Osteocyte (in vitro differentiated cells): ENCODE measurements around the gene TEAD2. TPM values are rescaled to one million over a fixed set of nuclear protein-coding genes. Genes with fewer than 3 reads are reported as not detected.
"Not testable (repeated sequence)": the region's sequence is repeated elsewhere in the genome, so short reads cannot be mapped to it uniquely, and the experiment has no call there.

Experiments used
- DNase-seq: peaks from one replicate; pipeline ENCODE4 v3.0.0; 2021; ENCODE audit warnings: mixed read lengths; ENCODE audit not compliant: unreplicated experiment; ENCODE audit errors: extremely low spot score
- H3K27ac Mint-ChIP-seq: one replicate; pipeline ENCODE4 v1.8.0; 2021; ENCODE audit warnings: mild to moderate bottlenecking, mixed read lengths; ENCODE audit not compliant: unreplicated experiment
- H3K27me3 Mint-ChIP-seq: one replicate; pipeline ENCODE4 v1.8.0; 2021; ENCODE audit warnings: mixed read lengths; ENCODE audit not compliant: unreplicated experiment
- H3K36me3 Mint-ChIP-seq: one replicate; pipeline ENCODE4 v1.8.0; 2021; ENCODE audit warnings: mixed read lengths; ENCODE audit not compliant: unreplicated experiment
- H3K4me1 Mint-ChIP-seq: one replicate; pipeline ENCODE4 v1.8.0; 2021; ENCODE audit warnings: mixed read lengths; ENCODE audit not compliant: unreplicated experiment
- H3K4me3 Mint-ChIP-seq: one replicate; pipeline ENCODE4 v1.8.0; 2021; ENCODE audit warnings: mild to moderate bottlenecking, moderate library complexity, mixed read lengths; ENCODE audit not compliant: unreplicated experiment
- H3K9me3 Mint-ChIP-seq: one replicate; pipeline ENCODE4 v1.8.0; 2021; ENCODE audit warnings: mixed read lengths; ENCODE audit not compliant: unreplicated experiment
- microRNA-seq: library from miRNA; unstranded; fragments of <30 nt; microRNA quantifications from one replicate; pipeline ENCODE4 v1.1.0, GENCODE V29; 2020; ENCODE audit not compliant: unreplicated experiment
- total RNA-seq: library from RNA; stranded (reverse); gene quantifications from 2 replicates; pipeline ENCODE4 v1.2.1, GENCODE V29; 2021
- TF ChIP-seq, protein P1 (sequence below): fragments of 200-600 bp; sonication (generic); IDR thresholded peaks from 2 replicates; pipeline ENCODE4 v1.5.0; 2021; ENCODE audit warnings: antibody characterized with exemption, mild to moderate bottlenecking, moderate library complexity

TEAD2 gene
- total RNA-seq, 1 donor from 2014 or later, result 98.0 TPM

GRCh38 chr19:49301165-49301865 is 60.9 kb downstream of the TEAD2 start:
- no peak overlapping the region for H3K27ac Mint-ChIP-seq
- TF ChIP-seq, protein P1, sequence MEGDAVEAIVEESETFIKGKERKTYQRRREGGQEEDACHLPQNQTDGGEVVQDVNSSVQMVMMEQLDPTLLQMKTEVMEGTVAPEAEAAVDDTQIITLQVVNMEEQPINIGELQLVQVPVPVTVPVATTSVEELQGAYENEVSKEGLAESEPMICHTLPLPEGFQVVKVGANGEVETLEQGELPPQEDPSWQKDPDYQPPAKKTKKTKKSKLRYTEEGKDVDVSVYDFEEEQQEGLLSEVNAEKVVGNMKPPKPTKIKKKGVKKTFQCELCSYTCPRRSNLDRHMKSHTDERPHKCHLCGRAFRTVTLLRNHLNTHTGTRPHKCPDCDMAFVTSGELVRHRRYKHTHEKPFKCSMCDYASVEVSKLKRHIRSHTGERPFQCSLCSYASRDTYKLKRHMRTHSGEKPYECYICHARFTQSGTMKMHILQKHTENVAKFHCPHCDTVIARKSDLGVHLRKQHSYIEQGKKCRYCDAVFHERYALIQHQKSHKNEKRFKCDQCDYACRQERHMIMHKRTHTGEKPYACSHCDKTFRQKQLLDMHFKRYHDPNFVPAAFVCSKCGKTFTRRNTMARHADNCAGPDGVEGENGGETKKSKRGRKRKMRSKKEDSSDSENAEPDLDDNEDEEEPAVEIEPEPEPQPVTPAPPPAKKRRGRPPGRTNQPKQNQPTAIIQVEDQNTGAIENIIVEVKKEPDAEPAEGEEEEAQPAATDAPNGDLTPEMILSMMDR, result peak; percentile 73
- peaks cover 14% of the 10 kb centered on the region for H3K9me3 Mint-ChIP-seq
- H3K27me3 Mint-ChIP-seq, result no peaks in the 10 kb centered on the region
- peaks cover 10% of the 10 kb centered on the region for H3K36me3 Mint-ChIP-seq
- DNase-seq, result peak; percentile 85
- peaks cover 8% of the 10 kb centered on the region for H3K4me1 Mint-ChIP-seq
- H3K4me3 Mint-ChIP-seq, result no peak overlapping the region

GRCh38 chr19:49298653-49299052 is 63.6 kb downstream of the TEAD2 start:
- peaks cover 10% of the 10 kb centered on the region for H3K9me3 Mint-ChIP-seq
- H3K27me3 Mint-ChIP-seq, H3K4me3 Mint-ChIP-seq, H3K27ac Mint-ChIP-seq, H3K4me1 Mint-ChIP-seq: not testable (repeated sequence)
- peaks cover 11% of the 10 kb centered on the region for H3K36me3 Mint-ChIP-seq
- DNase-seq, result peak; percentile 21

GRCh38 chr19:49297403-49297802 is 64.8 kb downstream of the TEAD2 start:
- no peak for DNase-seq

DNA sequence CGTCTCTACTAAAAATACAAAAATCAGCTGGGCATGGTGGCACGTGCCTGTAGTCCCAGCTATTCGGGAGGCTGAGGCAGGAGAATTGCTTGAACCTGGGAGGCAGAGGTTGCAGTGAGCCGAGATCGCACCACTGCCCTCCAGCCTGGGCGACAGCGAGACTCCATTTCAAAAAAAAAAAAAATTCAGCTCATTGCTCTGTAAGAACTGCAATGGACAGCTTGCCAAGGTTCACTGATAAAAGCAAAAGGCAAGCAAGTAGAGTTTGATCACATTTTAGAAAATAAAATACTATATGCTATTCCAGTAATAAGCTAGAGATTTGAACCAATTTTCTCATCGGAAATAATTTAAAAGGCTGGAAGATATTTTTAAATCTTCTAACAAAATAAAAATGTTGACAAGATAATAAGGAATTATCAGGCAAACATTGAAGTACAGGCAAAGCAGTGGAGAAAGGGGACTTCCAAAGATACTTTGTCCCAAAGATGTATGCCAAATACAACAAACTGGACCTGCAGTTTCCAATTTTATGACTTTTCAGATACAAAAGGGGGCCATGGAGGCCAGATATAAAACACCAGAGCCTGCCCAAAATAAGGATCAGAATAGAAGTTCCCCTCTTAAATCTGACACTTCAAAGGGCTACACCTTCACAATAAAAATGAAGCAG is 66.9 kb downstream of the TEAD2 start:
- no peak overlapping the region for H3K27ac Mint-ChIP-seq
- TF ChIP-seq, protein P1, result no peak
- peaks cover 3% of the 10 kb centered on the region for H3K36me3 Mint-ChIP-seq
- H3K27me3 Mint-ChIP-seq, result no peaks in the 10 kb centered on the region
- DNase-seq, result no peak
- no peaks in the 10 kb centered on the region for H3K9me3 Mint-ChIP-seq
- no peak overlapping the region for H3K4me3 Mint-ChIP-seq
- H3K4me1 Mint-ChIP-seq, result peaks cover 8% of the 10 kb centered on the region

More at GRCh38 chr19:49297403-49297802, 64.8 kb downstream of the TEAD2 start:
- peaks cover 2% of the 10 kb centered on the region for H3K9me3 Mint-ChIP-seq
- H3K4me1 Mint-ChIP-seq, result peaks cover 8% of the 10 kb centered on the region
- no peak overlapping the region for H3K27ac Mint-ChIP-seq
- TF ChIP-seq, protein P1, result no peak
- no peaks in the 10 kb centered on the region for H3K27me3 Mint-ChIP-seq
- no peak overlapping the region for H3K4me3 Mint-ChIP-seq
- peaks cover 3% of the 10 kb centered on the region for H3K36me3 Mint-ChIP-seq

DNA sequence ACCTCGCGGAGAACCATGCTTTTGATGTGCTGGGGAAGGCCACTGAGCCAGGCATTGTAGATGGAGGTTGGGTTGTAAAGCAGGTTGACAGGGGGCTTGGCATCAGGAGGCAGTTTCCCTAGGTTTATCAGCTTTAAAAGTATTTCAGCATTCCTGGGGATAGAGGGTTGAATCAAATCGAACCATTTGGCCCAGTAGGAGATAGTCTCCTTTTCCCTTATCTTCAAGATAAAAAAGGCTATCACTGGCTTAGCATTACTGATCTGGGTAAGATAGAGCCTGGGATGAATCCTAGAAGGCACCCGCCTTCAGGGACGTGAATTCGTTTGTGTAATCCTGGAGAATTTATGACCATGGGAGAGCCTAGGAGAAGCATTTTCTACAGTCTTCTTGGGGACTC is 67.8 kb downstream of the TEAD2 start:
- Mint-ChIP-seq H3K27me3 (no peaks in the 10 kb centered on the region), H3K9me3 (no peaks in the 10 kb centered on the region), H3K4me1 (peaks cover 8% of the 10 kb centered on the region), H3K27ac (no peak overlapping the region), H3K36me3 (peaks cover 3% of the 10 kb centered on the region), H3K4me3 (no peak overlapping the region)
- TF ChIP-seq, protein P1, result no peak
- peak; percentile 21 for DNase-seq

Small RNAs within 50 kb of the gene (microRNA-seq; reads per million reads assigned to microRNA genes)
- not detected for gene MIR4324

Other genes starting within 250 kb of the TEAD2 start
- 7.9 and 9.9 TPM in 2 replicates for gene LIN7B, start 248.0 kb downstream of the TEAD2 start, total RNA-seq
- 1.8 and 3.4 TPM in 2 replicates for gene C19orf73, start 243.3 kb downstream of the TEAD2 start, total RNA-seq
- 6.6 and 9.5 TPM in 2 replicates for gene PPFIA3, start 242.9 kb downstream of the TEAD2 start, total RNA-seq
- gene HRC, start 207.0 kb downstream of the TEAD2 start, total RNA-seq, result not detected in 2 replicates
- gene TRPM4, start 204.6 kb downstream of the TEAD2 start, total RNA-seq, result 28.5 and 28.7 TPM in 2 replicates
- 5.3 and 6.0 TPM in 2 replicates for gene SLC6A16, start 37.2 kb downstream of the TEAD2 start, total RNA-seq
- gene CD37, start 27.0 kb downstream of the TEAD2 start, total RNA-seq, result not detected in 2 replicates
- 1.6 and 4.4 TPM in 2 replicates for gene DKKL1, start 1.5 kb upstream of the TEAD2 start, total RNA-seq
- gene KASH5, start 25.8 kb upstream of the TEAD2 start, total RNA-seq, result not detected in 2 replicates
- gene PTH2, start 61.0 kb upstream of the TEAD2 start, total RNA-seq, result not detected in 2 replicates
- not detected in 2 replicates for gene GFY, start 63.0 kb upstream of the TEAD2 start, total RNA-seq
- gene SLC17A7, start 79.1 kb upstream of the TEAD2 start, total RNA-seq, result 0.34 and 0.54 TPM in 2 replicates
- 80.2 and 84.5 TPM in 2 replicates for gene PIH1D1, start 89.4 kb upstream of the TEAD2 start, total RNA-seq
- gene ALDH16A1, start 90.8 kb upstream of the TEAD2 start, total RNA-seq, result 31.8 and 34.0 TPM in 2 replicates
- 10.8 and 11.3 TPM in 2 replicates for gene FLT3LG, start 111.8 kb upstream of the TEAD2 start, total RNA-seq
- gene RPL13A, start 125.2 kb upstream of the TEAD2 start, total RNA-seq, result 2,592 and 2,617 TPM in 2 replicates
- gene RPS11, start 134.0 kb upstream of the TEAD2 start, total RNA-seq, result 1,892 and 1,912 TPM in 2 replicates
- gene FCGRT, start 150.2 kb upstream of the TEAD2 start, total RNA-seq, result 253 and 278 TPM in 2 replicates
- 81.3 and 85.0 TPM in 2 replicates for gene RCN3, start 165.6 kb upstream of the TEAD2 start, total RNA-seq
- gene NOSIP, start 218.1 kb upstream of the TEAD2 start, total RNA-seq, result 58.7 and 66.2 TPM in 2 replicates
- gene PRRG2, start 218.9 kb upstream of the TEAD2 start, total RNA-seq, result 0.32 and 0.52 TPM in 2 replicates
- gene PRR12, start 228.8 kb upstream of the TEAD2 start, total RNA-seq, result 31.6 and 32.9 TPM in 2 replicates